ENCODE results near the gene MRPL11. TPM values are rescaled to one million over a fixed set of nuclear protein-coding genes. Genes with fewer than 3 reads are reported as not detected.

Gene MRPL11
- total RNA-seq, 1 experiment from 2014 or later = 105 TPM

GRCh38 chr11:66391322-66391721, 47.3 kb downstream of the MRPL11 start:
- no peak overlapping the region for H3K27ac Mint-ChIP-seq
- Histone ChIP-seq H3K23me2 (ENCODE audit: insufficient read length, low read depth, low read length, poor library complexity, severe bottlenecking) (peaks cover 1% of the 10 kb centered on the region), H4K20me1 (ENCODE audit: control insufficient read depth, insufficient read depth, insufficient read length) (no peaks in the 10 kb centered on the region), H2BK5ac (ENCODE audit: insufficient read length, low read length) (no peak overlapping the region), H3K79me2 (ENCODE audit: insufficient read depth, low read length) (no peaks in the 10 kb centered on the region), H3K4me1 (ENCODE audit: insufficient read depth, low read length) (no peaks in the 10 kb centered on the region), H3K27me3 (ENCODE audit: insufficient read depth, low read length) (no peaks in the 10 kb centered on the region), H4K91ac (ENCODE audit: insufficient read length, low read depth, low read length) (no peak overlapping the region), H3K18ac (ENCODE audit: insufficient read length, low read depth, low read length) (no peak overlapping the region), H2AFZ (ENCODE audit: low read length) (no peak overlapping the region), H2BK15ac (ENCODE audit: low read depth, low read length) (no peak overlapping the region), H3K4ac (ENCODE audit: low read depth, low read length) (no peak overlapping the region), H4K8ac (replicated peaks; ENCODE audit: insufficient read length, low read depth, low read length) (no peak overlapping the region), H2BK12ac (ENCODE audit: insufficient read length, low read depth, low read length) (no peak overlapping the region), H3K23ac (ENCODE audit: insufficient read length, low read depth, low read length) (no peak overlapping the region), H2BK20ac (ENCODE audit: low read depth, low read length, poor library complexity, severe bottlenecking) (no peak overlapping the region), H3T11ph (ENCODE audit: low read length) (no peak overlapping the region), H3K27ac (ENCODE audit: insufficient read length, low read depth, low read length) (no peak overlapping the region), H2AK5ac (ENCODE audit: insufficient read length, low read length) (no peak overlapping the region), H3K56ac (ENCODE audit: insufficient read length, low read depth, low read length) (no peak overlapping the region), H3K4me2 (ENCODE audit: insufficient read depth, insufficient read length, low read length) (no peak overlapping the region), H2BK120ac (ENCODE audit: low read depth, low read length, poor library complexity, severe bottlenecking) (no peak overlapping the region), H3K9ac (ENCODE audit: extremely low read depth, insufficient read length, low read length) (no peak overlapping the region), H3K14ac (ENCODE audit: insufficient read depth, low read length) (no peak overlapping the region), H3K9me3 (ENCODE audit: control insufficient read depth, low read depth, low read length) (no peaks in the 10 kb centered on the region), H4K5ac (ENCODE audit: insufficient read length, low read depth, low read length) (no peak overlapping the region), H3K79me1 (ENCODE audit: insufficient read depth, low read depth, low read length, poor library complexity, severe bottlenecking) (no peaks in the 10 kb centered on the region)
- H3K9me3 Mint-ChIP-seq = no peaks in the 10 kb centered on the region
- WGBS (ENCODE audit: extremely low coverage, insufficient read length, low lambda C conversion rate) = no CpG with 5 or more reads among the region's 6 CpGs
- H3K4me1 Mint-ChIP-seq = peaks cover 0 to 3% of the 10 kb centered on the region in 2 experiments; a peak in 1 of 4 replicates
- H3K27me3 Mint-ChIP-seq (ENCODE audit: low read depth) = peaks cover 17% of the 10 kb centered on the region
- H3K36me3 Mint-ChIP-seq (ENCODE audit: insufficient read depth in 1 of 3, low read depth in 3 of 3) = no peaks in the 10 kb centered on the region
- no peak overlapping the region for H3K4me3 Mint-ChIP-seq
- TF ChIP-seq CTCF (conservative IDR thresholded peaks at IDR 0.05) = no peak
- DNase-seq = no peak
